Loucy (cell line): Measurements from ENCODE around the gene FAM180A.

Source experiments
- H2AFZ ChIP-seq: fragments of 200-600 bp; sonication (generic); 2 replicates; pipeline ENCODE4 v1.6.0; 2016; ENCODE audit warnings: antibody characterized with exemption, mild to moderate bottlenecking, low read length, moderate library complexity
- H3F3A ChIP-seq: fragments of 200-600 bp; 2 replicates; pipeline ENCODE4 v1.6.0; 2016; ENCODE audit warnings: antibody characterized with exemption, low read depth, mild to moderate bottlenecking
- H3K27me3 ChIP-seq: fragments of 200-600 bp; sonication (generic); 2 replicates; pipeline ENCODE4 v1.6.1; 2014; ENCODE audit warnings: low read length, mild to moderate bottlenecking; ENCODE audit not compliant: insufficient read depth, poor library complexity, severe bottlenecking
- H3K36me3 ChIP-seq: fragments of 200-600 bp; sonication (generic); 2 replicates; pipeline ENCODE4 v1.6.1; 2016; ENCODE audit warnings: low read length; ENCODE audit not compliant: insufficient read depth
- H3K4me1 ChIP-seq: fragments of 200-600 bp; sonication (generic); 2 replicates; pipeline ENCODE4 v1.5.1; 2014; ENCODE audit warnings: low read length, mild to moderate bottlenecking; ENCODE audit not compliant: insufficient read depth, poor library complexity, severe bottlenecking
- H3K4me2 ChIP-seq: fragments of 200-600 bp; sonication (generic); 2 replicates; pipeline ENCODE4 v1.6.0; 2014; ENCODE audit warnings: antibody characterized with exemption, low read length, low read depth, mild to moderate bottlenecking; ENCODE audit not compliant: poor library complexity, severe bottlenecking
- H3K4me3 ChIP-seq: fragments of 200-600 bp; sonication (generic); 2 replicates; pipeline ENCODE4 v1.5.1; 2014; ENCODE audit warnings: low read length, mild to moderate bottlenecking, mixed read lengths; ENCODE audit not compliant: poor library complexity, severe bottlenecking
- H3K79me2 ChIP-seq: fragments of 200-600 bp; sonication (generic); 2 replicates; pipeline ENCODE4 v1.6.1; 2014; ENCODE audit warnings: low read length; ENCODE audit not compliant: insufficient read depth
- H3K9ac ChIP-seq: fragments of 200-600 bp; sonication (generic); 2 replicates; pipeline ENCODE4 v1.6.0; 2014; ENCODE audit warnings: mild to moderate bottlenecking, low read depth, low read length, moderate library complexity; ENCODE audit not compliant: poor library complexity, severe bottlenecking
- H3K9me2 ChIP-seq: fragments of 200-600 bp; sonication (generic); replicated peaks from 2 replicates; pipeline ENCODE4 v1.6.1; 2016; ENCODE audit warnings: low read depth, low read length, mixed read lengths
- H3K9me3 ChIP-seq: fragments of 200-600 bp; sonication (generic); 2 replicates; pipeline ENCODE4 v1.6.1; 2014; ENCODE audit warnings: mild to moderate bottlenecking, antibody characterized with exemption, low read length, low read depth; ENCODE audit not compliant: insufficient read depth
- H4K20me1 ChIP-seq: fragments of 200-600 bp; sonication (generic); 2 replicates; pipeline ENCODE4 v1.6.0; 2014; ENCODE audit warnings: antibody characterized with exemption, low read length, mild to moderate bottlenecking; ENCODE audit not compliant: insufficient read depth, poor library complexity, severe bottlenecking
- EZH2phosphoT487 ChIP-seq: fragments of 200-600 bp; IDR thresholded peaks from 2 replicates; pipeline ENCODE4 v1.6.1; 2018; ENCODE audit warnings: antibody characterized with exemption, mild to moderate bottlenecking, moderate library complexity, borderline replicate concordance
- TF ChIP-seq, protein P1 (sequence below): fragments of 200-600 bp; sonication (generic); conservative IDR thresholded peaks from 2 replicates; pipeline ENCODE4 v1.5.1; 2014; ENCODE audit warnings: mild to moderate bottlenecking, antibody characterized with exemption, low read length

The FAM180A gene

DNA sequence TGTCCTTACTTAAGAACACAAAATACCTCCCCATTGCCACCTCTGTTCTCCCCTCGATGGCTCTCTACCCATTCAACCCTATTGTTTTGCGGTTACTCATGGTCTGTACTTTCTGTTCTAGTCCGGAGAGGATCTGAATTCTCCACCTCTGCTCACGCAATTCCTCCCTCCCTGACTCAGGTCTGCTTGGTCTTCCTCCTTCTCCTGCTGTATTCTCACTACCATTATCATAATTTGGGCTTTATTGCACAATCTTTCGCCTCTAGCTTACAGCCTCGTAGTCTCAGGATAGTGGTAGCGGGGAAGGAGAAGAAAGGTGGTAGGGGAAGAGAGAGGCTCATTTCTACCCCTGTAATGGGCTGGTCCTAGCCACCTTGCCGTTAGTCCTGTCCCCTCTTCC is 35.4 kb upstream of the FAM180A start:
- no peaks in the 10 kb centered on the region for H3K27me3 ChIP-seq
- H3F3A ChIP-seq = no peaks in the 10 kb centered on the region
- no peaks in the 10 kb centered on the region for H3K79me2 ChIP-seq
- TF ChIP-seq, protein P1, sequence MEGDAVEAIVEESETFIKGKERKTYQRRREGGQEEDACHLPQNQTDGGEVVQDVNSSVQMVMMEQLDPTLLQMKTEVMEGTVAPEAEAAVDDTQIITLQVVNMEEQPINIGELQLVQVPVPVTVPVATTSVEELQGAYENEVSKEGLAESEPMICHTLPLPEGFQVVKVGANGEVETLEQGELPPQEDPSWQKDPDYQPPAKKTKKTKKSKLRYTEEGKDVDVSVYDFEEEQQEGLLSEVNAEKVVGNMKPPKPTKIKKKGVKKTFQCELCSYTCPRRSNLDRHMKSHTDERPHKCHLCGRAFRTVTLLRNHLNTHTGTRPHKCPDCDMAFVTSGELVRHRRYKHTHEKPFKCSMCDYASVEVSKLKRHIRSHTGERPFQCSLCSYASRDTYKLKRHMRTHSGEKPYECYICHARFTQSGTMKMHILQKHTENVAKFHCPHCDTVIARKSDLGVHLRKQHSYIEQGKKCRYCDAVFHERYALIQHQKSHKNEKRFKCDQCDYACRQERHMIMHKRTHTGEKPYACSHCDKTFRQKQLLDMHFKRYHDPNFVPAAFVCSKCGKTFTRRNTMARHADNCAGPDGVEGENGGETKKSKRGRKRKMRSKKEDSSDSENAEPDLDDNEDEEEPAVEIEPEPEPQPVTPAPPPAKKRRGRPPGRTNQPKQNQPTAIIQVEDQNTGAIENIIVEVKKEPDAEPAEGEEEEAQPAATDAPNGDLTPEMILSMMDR = no peak
- TF ChIP-seq EZH2phosphoT487 = no peak
- H3K4me2 ChIP-seq = no peak overlapping the region
- H4K20me1 ChIP-seq = no peaks in the 10 kb centered on the region
- no peak overlapping the region for H3K4me3 ChIP-seq
- H3K9ac ChIP-seq = no peak overlapping the region
- no peaks in the 10 kb centered on the region for H3K4me1 ChIP-seq
- no peaks in the 10 kb centered on the region for H3K36me3 ChIP-seq
- no peaks in the 10 kb centered on the region for H3K9me3 ChIP-seq
- H3K9me2 ChIP-seq = no peaks in the 10 kb centered on the region
- no peak overlapping the region for H2AFZ ChIP-seq

DNA sequence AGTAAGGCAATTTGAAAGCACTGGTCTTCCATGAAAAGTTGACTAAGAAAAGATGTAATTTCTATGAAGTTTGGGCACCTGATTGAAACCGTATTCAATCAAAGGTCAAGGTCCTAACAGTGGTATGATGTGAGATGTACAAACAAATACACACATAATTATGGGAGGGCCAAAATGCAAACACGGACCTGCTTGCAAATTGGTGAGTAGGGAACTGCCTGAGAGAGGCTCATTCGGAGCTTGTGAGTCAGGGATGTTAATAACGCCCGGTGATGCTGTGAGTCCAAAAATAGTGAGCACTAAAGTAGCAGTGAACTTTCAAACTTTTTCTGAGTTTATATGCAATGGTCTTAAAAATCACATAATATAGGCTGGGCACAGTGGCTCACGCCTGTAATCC is 34.2 kb upstream of the FAM180A start:
- no peaks in the 10 kb centered on the region for H3K9me3 ChIP-seq
- no peak overlapping the region for H3K9ac ChIP-seq
- no peaks in the 10 kb centered on the region for H3K79me2 ChIP-seq
- H3K9me2 ChIP-seq = no peaks in the 10 kb centered on the region
- no peaks in the 10 kb centered on the region for H3K4me1 ChIP-seq
- no peak for TF ChIP-seq EZH2phosphoT487
- TF ChIP-seq, protein P1 = no peak
- H3K4me3 ChIP-seq = no peak overlapping the region
- H3K36me3 ChIP-seq = no peaks in the 10 kb centered on the region
- H4K20me1 ChIP-seq = no peaks in the 10 kb centered on the region
- no peak overlapping the region for H3K4me2 ChIP-seq
- H3F3A ChIP-seq = no peaks in the 10 kb centered on the region
- H2AFZ ChIP-seq = no peak overlapping the region
- H3K27me3 ChIP-seq = no peaks in the 10 kb centered on the region

DNA sequence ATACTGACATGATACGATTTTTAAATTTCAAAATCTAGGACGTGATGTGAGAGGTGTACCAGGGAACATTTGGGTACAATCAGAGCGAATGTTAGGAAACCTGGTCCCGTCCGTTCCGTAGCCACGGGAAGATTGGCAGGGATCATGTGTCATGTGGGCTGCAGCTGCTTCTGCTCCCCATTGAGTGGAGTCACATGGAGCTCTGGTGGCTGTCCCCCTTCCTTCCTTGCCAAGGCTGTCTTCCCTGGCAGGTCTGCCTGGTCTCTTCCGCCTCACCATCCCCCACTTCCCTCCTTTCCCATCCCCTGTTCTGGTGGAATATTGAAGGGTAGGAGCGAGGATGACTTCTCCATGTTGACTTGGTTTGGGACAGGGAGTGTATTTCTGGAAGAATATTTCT is 33.8 kb upstream of the FAM180A start:
- H2AFZ ChIP-seq = no peak overlapping the region
- H3F3A ChIP-seq = no peaks in the 10 kb centered on the region
- no peaks in the 10 kb centered on the region for H3K9me3 ChIP-seq
- H3K27me3 ChIP-seq = no peaks in the 10 kb centered on the region
- H3K4me1 ChIP-seq = no peaks in the 10 kb centered on the region
- H3K4me2 ChIP-seq = no peak overlapping the region
- H3K79me2 ChIP-seq = no peaks in the 10 kb centered on the region
- H3K36me3 ChIP-seq = no peaks in the 10 kb centered on the region
- TF ChIP-seq, protein P1 = no peak
- TF ChIP-seq EZH2phosphoT487 = no peak
- H3K9me2 ChIP-seq = no peaks in the 10 kb centered on the region
- no peak overlapping the region for H3K4me3 ChIP-seq
- no peaks in the 10 kb centered on the region for H4K20me1 ChIP-seq
- no peak overlapping the region for H3K9ac ChIP-seq
